IPS-15b (cell line): Measurements from ENCODE around the gene INVS.
"Not testable (repeated sequence)": the region's sequence is repeated elsewhere in the genome, so short reads cannot be mapped to it uniquely, and the experiment has no call there.

Experiments used
- H3K27me3 ChIP-seq: one replicate; pipeline ENCODE4 v1.6.1; 2013; ENCODE audit warnings: low read length; ENCODE audit not compliant: control insufficient read depth, insufficient read depth
- H3K36me3 ChIP-seq: one replicate; pipeline ENCODE4 v1.6.1; 2013; ENCODE audit warnings: low read length; ENCODE audit not compliant: control insufficient read depth, insufficient read depth
- H3K4me1 ChIP-seq: one replicate; pipeline ENCODE4 v1.6.1; 2013; ENCODE audit warnings: mild to moderate bottlenecking, low read length; ENCODE audit not compliant: control insufficient read depth, insufficient read depth
- H3K4me3 ChIP-seq: one replicate; pipeline ENCODE4 v1.5.1; 2013; ENCODE audit warnings: low read depth, low read length
- H3K9ac ChIP-seq: one replicate; pipeline ENCODE4 v1.6.1; 2013; ENCODE audit warnings: low read depth, mild to moderate bottlenecking, low read length
- H3K9me3 ChIP-seq: one replicate; pipeline ENCODE4 v1.6.1; 2013; ENCODE audit warnings: mild to moderate bottlenecking, low read length; ENCODE audit not compliant: control insufficient read depth, insufficient read depth

The INVS gene

DNA sequence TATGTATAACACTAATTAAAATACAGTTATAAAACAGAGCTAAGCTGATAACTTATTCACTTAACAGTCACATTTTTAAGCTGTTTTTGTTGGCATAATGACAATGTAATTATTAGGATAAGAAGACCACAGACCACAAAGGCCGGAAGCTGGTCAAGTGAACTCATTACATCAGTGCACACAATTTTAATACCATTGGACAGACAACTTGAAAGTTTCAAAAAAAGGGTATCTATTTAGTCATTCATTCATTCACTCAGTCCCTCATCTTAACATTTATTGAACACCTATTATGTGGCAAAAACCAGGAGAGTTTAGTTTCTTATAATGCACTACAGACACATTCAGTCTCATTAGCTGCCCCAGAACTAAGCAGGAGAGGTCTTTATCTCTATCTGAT is 11.8 kb upstream of the INVS start:
- H3K27me3 ChIP-seq: no peaks in the 10 kb centered on the region
- H3K9me3 ChIP-seq: no peaks in the 10 kb centered on the region
- peaks cover 12% of the 10 kb centered on the region for H3K4me1 ChIP-seq
- no peak overlapping the region for H3K9ac ChIP-seq
- H3K4me3 ChIP-seq: no peak overlapping the region
- H3K36me3 ChIP-seq: no peaks in the 10 kb centered on the region

DNA sequence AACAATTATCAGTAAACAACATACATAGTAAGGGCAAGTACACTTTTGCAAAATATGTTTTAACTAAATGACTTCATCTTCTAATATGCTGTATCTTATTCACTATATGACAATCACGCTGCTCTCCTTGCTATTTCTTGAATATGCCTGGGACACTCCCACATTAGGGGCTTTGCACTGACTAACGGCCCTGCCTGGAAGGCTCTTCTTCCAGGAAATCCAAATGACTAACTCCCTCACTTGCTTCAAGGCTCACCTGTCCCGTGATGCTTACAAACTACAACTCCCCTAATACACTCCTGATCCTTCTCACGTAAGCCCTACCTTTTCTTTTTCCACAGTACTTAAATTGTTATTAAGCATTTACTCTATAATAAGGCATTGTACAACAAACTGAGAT is 10.8 kb upstream of the INVS start:
- Histone ChIP-seq H3K4me1 (peaks cover 12% of the 10 kb centered on the region), H3K27me3 (no peaks in the 10 kb centered on the region), H3K4me3 (no peak overlapping the region), H3K36me3 (no peaks in the 10 kb centered on the region), H3K9ac (no peak overlapping the region), H3K9me3 (no peaks in the 10 kb centered on the region)

DNA sequence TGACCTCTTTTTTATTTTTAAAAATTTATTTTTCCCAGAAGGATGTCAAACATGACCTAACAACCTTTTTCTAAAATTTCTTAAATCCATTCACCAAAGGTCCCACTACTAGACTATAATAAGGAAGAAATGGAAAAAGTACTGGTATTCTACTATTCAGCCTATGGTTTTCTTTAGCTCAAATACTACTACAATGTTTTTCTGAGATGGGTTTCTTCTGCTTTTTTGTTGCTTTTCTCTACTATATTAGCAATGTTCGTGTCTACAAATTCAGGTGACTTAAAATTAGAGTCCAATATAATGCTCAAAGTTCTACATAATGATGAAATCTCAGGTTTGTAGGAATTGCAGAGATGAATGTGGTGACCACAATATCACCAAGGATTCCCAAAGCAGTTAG is 8.2 kb upstream of the INVS start:
- Histone ChIP-seq H3K4me1 (no peaks in the 10 kb centered on the region), H3K9ac (no peak overlapping the region), H3K27me3 (no peaks in the 10 kb centered on the region), H3K9me3 (no peaks in the 10 kb centered on the region), H3K36me3 (no peaks in the 10 kb centered on the region), H3K4me3 (no peak overlapping the region)

DNA sequence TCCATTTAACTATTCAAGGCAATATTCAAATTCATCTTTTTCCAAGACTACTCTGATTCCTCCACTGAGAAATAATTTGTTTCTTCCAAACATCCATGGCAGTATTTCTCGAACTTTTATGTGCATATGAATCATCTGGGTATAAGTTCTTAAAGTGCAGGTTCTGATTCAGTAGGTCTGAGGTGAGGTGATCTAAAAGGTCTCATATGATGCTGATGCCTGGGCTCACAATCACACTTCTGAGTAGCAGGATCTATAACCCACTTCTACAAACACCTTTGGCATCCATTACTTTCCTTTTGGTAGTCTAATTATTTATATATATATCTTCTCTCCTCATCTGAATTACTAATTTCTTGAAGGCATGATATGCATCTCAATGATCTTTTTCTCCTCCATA is 7.4 kb upstream of the INVS start:
- H3K36me3 ChIP-seq: no peaks in the 10 kb centered on the region
- no peak overlapping the region for H3K4me3 ChIP-seq
- no peaks in the 10 kb centered on the region for H3K27me3 ChIP-seq
- H3K9ac ChIP-seq: no peak overlapping the region
- H3K4me1 ChIP-seq: no peaks in the 10 kb centered on the region
- no peaks in the 10 kb centered on the region for H3K9me3 ChIP-seq

DNA sequence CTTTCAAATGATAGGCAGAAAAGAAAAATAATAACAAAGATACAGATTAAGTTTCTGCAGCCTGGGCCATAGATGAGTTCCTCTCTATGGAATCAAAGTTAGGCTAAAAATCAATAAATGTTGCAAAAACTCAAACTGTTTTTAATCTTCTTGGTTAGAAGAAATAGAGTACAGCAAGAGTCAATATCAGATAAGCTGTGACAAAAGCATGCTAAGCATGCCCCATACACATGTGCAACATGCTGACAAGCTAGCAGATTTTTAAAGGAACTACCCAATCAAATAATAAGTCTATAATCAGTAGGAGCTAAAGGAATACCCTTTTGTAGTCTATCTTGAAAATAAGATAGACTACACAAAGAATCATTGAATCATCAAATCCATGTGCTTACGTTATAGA is 7.0 kb upstream of the INVS start:
- Histone ChIP-seq H3K4me1 (no peaks in the 10 kb centered on the region), H3K36me3 (no peaks in the 10 kb centered on the region), H3K4me3 (no peak overlapping the region), H3K9me3 (no peaks in the 10 kb centered on the region), H3K27me3 (no peaks in the 10 kb centered on the region), H3K9ac (no peak overlapping the region)

DNA sequence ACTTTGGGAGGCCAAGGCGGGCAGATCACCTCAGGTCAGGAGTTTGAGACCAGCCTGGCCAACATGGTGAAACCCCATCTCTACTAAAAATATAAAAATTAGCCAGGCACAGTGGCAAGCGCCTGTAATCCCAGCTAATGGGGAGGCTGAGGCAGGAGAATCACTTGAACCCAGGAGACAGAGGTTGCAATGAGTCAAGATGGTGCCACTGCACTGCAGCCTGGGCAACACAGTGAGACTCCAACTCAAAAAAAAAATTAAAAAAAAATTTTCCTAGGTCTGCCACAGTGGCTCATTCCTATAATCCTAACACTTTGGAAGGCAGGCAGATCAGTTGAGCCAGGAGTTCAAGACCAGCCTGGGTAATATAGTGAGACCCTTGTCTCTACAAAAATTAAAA is 4.6 kb upstream of the INVS start:
- not testable (repeated sequence) for H3K9ac ChIP-seq, H3K4me3 ChIP-seq, H3K4me1 ChIP-seq

DNA sequence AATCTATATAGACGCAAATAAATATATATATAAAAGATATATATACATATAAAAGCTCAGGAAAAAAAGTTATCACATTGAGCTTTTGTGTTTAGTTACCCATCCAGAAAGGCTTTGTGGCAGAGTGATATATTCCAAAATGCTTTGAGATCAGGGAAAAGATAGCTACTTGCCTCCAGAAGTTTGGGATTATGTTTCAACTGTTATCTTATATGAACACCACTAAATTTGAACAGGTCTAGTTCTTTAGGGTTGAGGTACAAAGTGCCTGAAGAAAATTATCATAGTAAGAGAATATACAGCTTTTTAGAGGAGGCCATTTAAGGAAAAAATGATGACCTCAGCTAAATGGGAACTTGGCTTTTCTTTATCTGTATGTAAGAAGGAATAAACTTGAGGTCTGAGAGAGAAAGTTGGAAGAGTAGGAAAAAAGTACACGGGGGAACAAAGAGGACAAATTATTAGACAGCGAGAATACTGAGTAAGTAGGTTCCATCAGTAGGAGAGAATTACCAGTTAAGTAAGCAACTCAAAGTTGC is 2.6 kb upstream of the INVS start:
- no peak overlapping the region for H3K4me3 ChIP-seq
- H3K9ac ChIP-seq: no peak overlapping the region
- no peaks in the 10 kb centered on the region for H3K36me3 ChIP-seq
- H3K4me1 ChIP-seq: peaks cover 2% of the 10 kb centered on the region
- H3K27me3 ChIP-seq: no peaks in the 10 kb centered on the region
- no peaks in the 10 kb centered on the region for H3K9me3 ChIP-seq

More for the DNA sequence above, 4.6 kb upstream of the INVS start:
- H3K9me3 ChIP-seq, H3K36me3 ChIP-seq, H3K27me3 ChIP-seq: not testable (repeated sequence)

DNA sequence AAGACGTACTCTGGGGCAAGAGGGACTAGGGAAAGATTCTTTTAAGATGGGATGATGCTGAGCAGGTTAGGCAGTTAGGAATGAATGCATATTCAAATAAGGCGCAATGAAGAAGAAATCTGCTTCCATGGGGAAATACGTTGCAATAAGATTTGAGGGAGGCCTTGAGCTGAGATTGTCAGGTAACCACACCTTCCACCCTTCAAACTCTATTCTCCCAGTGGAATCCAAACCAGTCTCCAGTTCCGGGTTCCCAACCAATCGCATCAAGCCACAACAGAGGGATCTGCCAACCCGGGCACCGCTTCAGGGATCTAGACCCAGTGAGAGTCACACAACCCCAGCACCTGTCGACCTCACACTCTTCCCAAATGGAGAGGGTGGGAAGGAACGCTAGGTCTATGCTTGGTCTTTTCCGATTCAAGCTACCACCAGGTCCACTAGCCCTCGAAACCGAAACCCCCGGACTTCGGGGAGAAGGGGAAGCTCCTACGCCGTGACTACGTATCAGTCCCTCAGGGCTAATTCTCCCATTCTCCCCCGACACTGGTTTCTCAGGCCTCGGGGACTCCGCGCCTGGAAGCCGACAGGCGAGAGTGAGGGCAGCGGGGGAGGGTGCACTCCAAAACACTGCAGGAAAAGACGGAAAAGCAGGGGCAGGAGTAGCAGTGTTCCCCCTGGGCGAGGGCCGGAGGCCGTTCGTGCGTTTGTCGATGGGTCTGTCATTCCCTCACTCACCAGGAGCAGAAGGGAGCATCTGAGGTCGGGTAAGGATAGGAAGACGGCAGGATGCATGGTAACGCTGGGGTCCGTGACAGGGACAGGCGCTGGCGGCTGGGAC is 777 bp upstream of the INVS start:
- Histone ChIP-seq H3K9me3 (no peaks in the 10 kb centered on the region), H3K9ac (peak overlapping the region; percentile 84), H3K4me1 (peaks cover 2% of the 10 kb centered on the region), H3K36me3 (no peaks in the 10 kb centered on the region), H3K4me3 (peak overlapping the region; percentile 100), H3K27me3 (no peaks in the 10 kb centered on the region)

DNA sequence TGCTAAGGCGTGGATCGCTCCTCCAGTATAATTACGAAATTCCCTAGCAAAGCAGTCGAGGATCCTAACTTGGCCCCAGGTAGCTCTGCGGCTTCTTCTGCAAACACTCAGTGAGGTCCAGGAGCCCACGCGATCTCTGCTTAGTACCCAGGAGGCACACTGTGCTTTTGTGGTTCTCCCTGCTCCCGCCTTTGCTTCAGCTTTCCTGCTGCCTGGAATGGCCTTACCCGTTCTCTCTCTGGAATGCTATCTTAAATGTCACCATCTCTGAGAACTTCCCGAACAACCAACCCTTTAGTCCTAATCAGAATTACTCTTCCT is 639 bp downstream of the INVS start:
- Histone ChIP-seq H3K4me1 (peaks cover 2% of the 10 kb centered on the region), H3K27me3 (no peaks in the 10 kb centered on the region), H3K9ac (peak overlapping the region; percentile 56), H3K9me3 (no peaks in the 10 kb centered on the region), H3K36me3 (no peaks in the 10 kb centered on the region), H3K4me3 (peak overlapping the region; percentile 100)

DNA sequence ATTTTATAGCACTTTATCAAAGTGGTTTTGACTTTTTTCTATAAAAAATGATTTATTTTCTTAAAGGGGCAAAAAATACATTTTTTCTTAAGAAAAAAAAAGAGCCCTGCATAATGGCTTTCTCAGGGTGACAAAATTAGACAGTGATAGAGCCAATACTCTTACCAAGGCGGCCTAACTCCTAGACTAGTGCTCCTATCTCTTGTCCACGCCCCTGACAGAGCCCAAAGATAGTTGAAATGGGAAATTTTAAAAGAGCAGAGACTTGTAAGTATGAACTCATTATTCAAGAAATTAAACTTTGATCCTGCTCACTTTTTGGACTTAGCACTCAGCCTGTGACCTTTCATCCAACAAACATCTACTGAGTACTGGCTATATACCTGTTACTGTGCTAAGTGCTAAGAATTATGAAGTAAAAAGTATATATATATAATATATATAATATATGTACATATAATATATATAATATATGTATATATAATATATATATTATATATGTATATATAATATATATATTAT is 1.2 kb downstream of the INVS start:
- no peaks in the 10 kb centered on the region for H3K27me3 ChIP-seq
- no peaks in the 10 kb centered on the region for H3K36me3 ChIP-seq
- H3K4me3 ChIP-seq: peak overlapping the region; percentile 100
- H3K9me3 ChIP-seq: no peaks in the 10 kb centered on the region
- H3K4me1 ChIP-seq: peaks cover 2% of the 10 kb centered on the region
- H3K9ac ChIP-seq: no peak overlapping the region

DNA sequence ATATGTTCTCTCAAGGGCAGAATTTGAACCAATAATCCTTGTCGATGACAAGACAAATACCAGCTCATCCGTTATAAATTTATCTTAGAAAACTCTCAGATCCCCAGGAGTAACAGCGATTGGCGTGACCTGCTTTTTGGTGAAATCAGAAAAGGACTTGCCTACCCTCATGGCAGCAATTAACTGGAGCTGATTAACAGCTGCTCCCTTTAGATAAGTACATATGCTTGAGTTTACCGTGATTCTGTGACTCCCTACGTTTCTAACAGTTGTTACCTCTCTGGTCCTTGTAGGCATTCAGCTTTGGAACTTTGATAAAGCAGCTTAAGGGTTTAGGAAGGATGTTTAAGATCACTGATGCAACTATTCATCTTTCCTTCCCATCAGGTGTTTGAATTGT is 2.6 kb downstream of the INVS start:
- peaks cover 2% of the 10 kb centered on the region for H3K4me1 ChIP-seq
- H3K27me3 ChIP-seq: no peaks in the 10 kb centered on the region
- H3K9me3 ChIP-seq: no peaks in the 10 kb centered on the region
- no peak overlapping the region for H3K9ac ChIP-seq
- no peak overlapping the region for H3K4me3 ChIP-seq
- no peaks in the 10 kb centered on the region for H3K36me3 ChIP-seq

DNA sequence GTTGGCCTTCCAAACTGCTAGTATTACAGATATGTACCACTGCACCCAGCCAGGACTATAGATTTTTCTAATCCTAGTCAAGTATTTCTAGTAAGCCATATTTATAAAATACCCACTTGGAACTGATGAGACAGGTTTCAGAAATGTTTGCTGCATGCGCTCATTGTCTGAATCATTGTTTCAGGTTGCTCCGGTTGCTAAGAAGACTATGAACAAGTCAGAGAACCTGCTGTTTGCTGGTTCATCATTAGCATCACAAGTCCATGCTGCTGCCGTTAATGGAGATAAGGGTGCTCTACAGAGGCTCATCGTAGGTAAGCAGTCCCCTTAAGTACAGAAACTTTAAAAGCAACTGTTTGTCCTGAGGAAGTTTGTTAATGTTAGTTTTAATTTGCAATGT is 5.3 kb downstream of the INVS start:
- H3K4me3 ChIP-seq: no peak overlapping the region

More for the DNA sequence above, 5.3 kb downstream of the INVS start:
- Histone ChIP-seq H3K36me3 (no peaks in the 10 kb centered on the region), H3K9me3 (no peaks in the 10 kb centered on the region), H3K27me3 (no peaks in the 10 kb centered on the region), H3K4me1 (peaks cover 2% of the 10 kb centered on the region), H3K9ac (no peak overlapping the region)
